GM18867 (cell line): ENCODE measurements around the gene FGF14.

Experiments
- ATAC-seq: cut with Tn5 transposase; IDR thresholded peaks from one replicate; pipeline ENCODE4 v1.9.1; 2021; ENCODE audit warnings: mild to moderate bottlenecking, moderate library complexity; ENCODE audit not compliant: unreplicated experiment

Gene FGF14

GRCh38 chr13:102198418-102199311, 203.2 kb downstream of the FGF14 start:
- no peak for ATAC-seq

GRCh38 chr13:102197193-102197592, 204.7 kb downstream of the FGF14 start:
- ATAC-seq, result no peak

- no peak for ATAC-seq
Measured at GRCh38 chr13:102195566-102196462, 206.0 kb downstream of the FGF14 start.

- no peak for ATAC-seq
Measured at GRCh38 chr13:102192858-102193257, 209.0 kb downstream of the FGF14 start.

- ATAC-seq, result no peak
Measured at GRCh38 chr13:102191951-102192502, 209.8 kb downstream of the FGF14 start.

- ATAC-seq, result no peak
Measured at GRCh38 chr13:102190930-102191329, 210.9 kb downstream of the FGF14 start.

- ATAC-seq, result no peak
Measured at GRCh38 chr13:102187313-102187712, 214.5 kb downstream of the FGF14 start.

- ATAC-seq, result no peak
Measured at GRCh38 chr13:102185375-102185984, 216.4 kb downstream of the FGF14 start.

- no peak for ATAC-seq
Measured at GRCh38 chr13:102183509-102184182, 218.2 kb downstream of the FGF14 start.

- no peak for ATAC-seq
Measured at GRCh38 chr13:102182170-102182569, 219.7 kb downstream of the FGF14 start.

GRCh38 chr13:102177431-102177830, 224.4 kb downstream of the FGF14 start:
- no peak for ATAC-seq

GRCh38 chr13:102176846-102177245, 225.0 kb downstream of the FGF14 start:
- ATAC-seq, result no peak

GRCh38 chr13:102172406-102172805, 229.4 kb downstream of the FGF14 start:
- ATAC-seq, result no peak

- no peak for ATAC-seq
Measured at GRCh38 chr13:102170305-102170704, 231.5 kb downstream of the FGF14 start.

- ATAC-seq, result no peak
Measured at GRCh38 chr13:102169471-102170015, 232.3 kb downstream of the FGF14 start.

- no peak for ATAC-seq
Measured at GRCh38 chr13:102152790-102153189, 249.1 kb downstream of the FGF14 start.

GRCh38 chr13:102147353-102147752, 254.5 kb downstream of the FGF14 start:
- ATAC-seq, result no peak

- no peak for ATAC-seq
Measured at GRCh38 chr13:102145750-102146149, 256.1 kb downstream of the FGF14 start.

GRCh38 chr13:102142473-102142826, 259.4 kb downstream of the FGF14 start:
- no peak for ATAC-seq
